ENCODE data around the gene TARBP1. TPM values are rescaled to one million over a fixed set of nuclear protein-coding genes. Genes with fewer than 3 reads are reported as not detected.

TARBP1 gene
- total and polyA plus RNA-seq, 2 of the 8 experiments (the other 6 are each of a cell fraction or from before 2014, with no cell fraction given): 21.9 to 32.3 TPM

GRCh38 chr1:234512451-234512861, 33.5 kb upstream of the TARBP1 start:
- POLR2A ChIA-PET (ENCODE audit: partially characterized antibody): interaction anchor here (0.7 kb wide), 1 partner anchor 338 kb away, joined by 3 read pairs; no protein-coding TSS in a partner anchor
- Histone ChIP-seq H3K56ac (replicated peaks; ENCODE audit: insufficient read length, low read depth, low read length) (no peak overlapping the region), H3K4me3 (ENCODE audit: extremely low read depth in 1 of 4, insufficient read depth in 2 of 4, low read depth in 3 of 4, low read length in 4 of 4) (no peak overlapping the region), H2BK12ac (ENCODE audit: low read depth, low read length) (no peak overlapping the region), H3K27ac (ENCODE audit: low read depth, low read length) (no peak overlapping the region), H3K79me1 (ENCODE audit: low read depth, low read length) (no peaks in the 10 kb centered on the region), H3K4me2 (ENCODE audit: insufficient read depth in 1 of 2, low read depth in 2 of 2, low read length in 2 of 2) (no peak overlapping the region), H2AFZ (ENCODE audit: low read length) (no peak overlapping the region), H2BK15ac (ENCODE audit: low read length) (no peak overlapping the region), H2BK5ac (ENCODE audit: low read depth, low read length) (no peak overlapping the region), H2BK20ac (ENCODE audit: low read length) (no peak overlapping the region), H4K20me1 (replicated peaks in 1 of 2; ENCODE audit: control insufficient read depth in 1 of 2, insufficient read depth in 2 of 2, low read length in 2 of 2) (no peaks in the 10 kb centered on the region), H2BK120ac (replicated peaks; ENCODE audit: low read depth, low read length) (no peak overlapping the region), H3K23me2 (ENCODE audit: low read depth, low read length) (no peaks in the 10 kb centered on the region; the same call in 1 of the 2 replicates), H3K9ac (replicated peaks in 1 of 4; ENCODE audit: extremely low read depth in 1 of 4, low read depth in 3 of 4, low read length in 3 of 4) (no peak overlapping the region), H3K4me1 (replicated peaks in 1 of 4; ENCODE audit: control insufficient read depth in 3 of 4, insufficient read depth in 4 of 4, low read length in 3 of 4) (peaks cover 0 to 15% (median 10%) of the 10 kb centered on the region in 4 experiments; a peak in 5 of 7 replicates), H3K18ac (ENCODE audit: extremely low read depth, low read length) (no peak overlapping the region), H4K5ac (ENCODE audit: insufficient read length, low read depth, low read length) (no peak overlapping the region), H3K14ac (ENCODE audit: insufficient read length) (no peak overlapping the region), H4K8ac (ENCODE audit: extremely low read depth, insufficient read depth, low read length) (no peak overlapping the region), H3K36me3 (ENCODE audit: control insufficient read depth in 2 of 4, insufficient read depth in 4 of 4, low read length in 3 of 4) (no peaks in the 10 kb centered on the region), H4K91ac (replicated peaks; ENCODE audit: insufficient read length, low read length) (no peak overlapping the region), H3K23ac (ENCODE audit: insufficient read length) (no peak overlapping the region), H3K27me3 (replicated peaks in 1 of 4; ENCODE audit: control insufficient read depth in 3 of 4, extremely low read depth in 1 of 4, insufficient read depth in 3 of 4, low read length in 3 of 4) (no peaks in the 10 kb centered on the region), H3K79me2 (ENCODE audit: control insufficient read depth in 1 of 2, insufficient read depth in 2 of 2, low read length in 2 of 2) (no peaks in the 10 kb centered on the region), H3K4ac (replicated peaks; ENCODE audit: insufficient read length, low read depth, low read length) (no peak overlapping the region), H3K9me3 (ENCODE audit: insufficient read depth in 2 of 2, low read depth in 1 of 2, low read length in 1 of 2) (no peaks in the 10 kb centered on the region), H2AK5ac (ENCODE audit: low read depth, low read length) (no peak overlapping the region)
- TF ChIP-seq RBBP5 (IDR thresholded peaks at IDR 0.05; ENCODE audit: borderline replicate concordance, low read depth, low read length) (no peak), TEAD4 (IDR thresholded peaks at IDR 0.05; ENCODE audit: low read depth, low read length) (0 out of 2 replicates have a peak, but pooled peaks have one; percentile 20), POU5F1 (IDR thresholded peaks at IDR 0.05; ENCODE audit: low read depth, low read length) (0 out of 2 replicates have a peak, but pooled peaks have one; percentile 14)
- no peak for DNase-seq (ENCODE audit: low read depth in 1 of 2, low spot score in 2 of 2)
- 55% methylated on average over 5 of the region's 5 CpGs; no CpG with 5 or more reads in 1 of the 2 experiments for WGBS, 2 experiments (ENCODE audit: extremely low coverage in 1 of 2, insufficient coverage in 1 of 2, insufficient read length in 1 of 2, insufficient replicate concordance in 2 of 2, low coverage in 1 of 2, low lambda C conversion rate in 2 of 2, missing lambda C conversion rate in 1 of 2)
- FAIRE-seq: no peak
- CTCF ChIA-PET (ENCODE audit: partially characterized antibody): no interaction called here
